ENCODE results near the gene PRKCA.

The PRKCA gene

DNA sequence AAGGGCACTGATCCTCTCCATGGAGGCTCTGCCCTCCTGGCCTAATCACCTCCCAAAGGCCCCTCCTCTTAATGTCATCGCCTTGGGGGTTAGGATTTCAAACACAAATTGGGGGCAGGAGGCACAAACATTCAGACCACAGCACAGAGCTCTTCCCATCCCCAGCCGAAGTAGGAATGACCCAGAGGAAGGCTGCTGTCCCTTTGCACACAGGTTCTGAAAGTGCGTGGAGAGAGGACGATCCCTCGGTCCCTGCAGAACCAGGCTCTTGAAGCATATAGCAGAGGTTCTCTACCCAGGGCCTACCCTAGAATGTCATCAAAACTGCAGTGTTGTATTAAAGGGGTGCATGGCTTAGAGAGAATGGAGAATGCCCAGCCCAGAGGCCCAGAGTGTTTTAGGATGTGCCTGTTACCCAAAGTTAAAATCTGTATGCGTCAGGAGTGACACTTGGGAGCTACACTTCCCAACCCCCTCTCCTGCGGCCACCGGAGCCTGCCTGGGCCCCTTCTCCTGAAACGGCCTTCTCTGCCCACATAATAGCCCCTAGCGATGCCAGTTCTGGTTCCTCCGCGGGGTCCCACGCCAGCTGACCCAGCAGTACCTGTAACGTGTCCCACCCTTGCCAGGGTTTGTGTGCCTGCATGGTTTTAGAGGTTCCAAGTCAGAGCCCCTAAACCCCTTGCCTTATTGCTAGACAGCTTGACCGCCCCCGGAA, 373.0 kb downstream of the PRKCA start:
- no peak for DNase-seq
- no peaks in the 10 kb centered on the region for H3K9me3 ChIP-seq (ENCODE audit: control insufficient read depth, low read length)
- no peak overlapping the region for H3K27ac ChIP-seq (ENCODE audit: insufficient read depth, low read length, poor library complexity, severe bottlenecking)
- peaks cover 4% of the 10 kb centered on the region for H3K36me3 ChIP-seq (ENCODE audit: control insufficient read depth, insufficient read depth, low read length)
- H3K27me3 ChIP-seq (replicated peaks; ENCODE audit: control insufficient read depth, insufficient read depth, low read length, poor library complexity, severe bottlenecking): no peaks in the 10 kb centered on the region
- no peak overlapping the region for H3K4me3 ChIP-seq (ENCODE audit: insufficient read depth, low read depth, low read length, poor library complexity, severe bottlenecking)
- peaks cover 9% of the 10 kb centered on the region for H3K4me1 ChIP-seq (ENCODE audit: control insufficient read depth, insufficient read depth, low read length, poor library complexity, severe bottlenecking)

DNA sequence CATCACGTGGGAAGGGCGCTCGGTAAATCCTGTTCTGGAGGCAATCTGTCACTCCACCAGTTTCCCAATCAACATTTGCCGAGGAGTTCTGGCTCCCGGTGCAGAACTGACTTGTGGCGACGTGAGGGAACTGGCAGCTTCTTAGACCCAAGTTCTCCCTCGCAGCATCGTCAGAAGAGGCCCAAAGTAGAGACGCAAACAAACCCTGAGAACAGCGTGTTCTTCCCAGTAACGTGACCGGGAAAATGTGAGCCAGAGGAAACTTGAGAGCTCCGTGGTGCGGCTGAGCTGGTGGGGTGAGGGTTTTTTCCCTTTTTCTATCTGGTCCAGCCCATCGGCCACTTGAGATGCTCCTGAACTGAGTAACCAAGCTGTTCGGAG, 373.6 kb downstream of the PRKCA start:
- no peaks in the 10 kb centered on the region for H3K27me3 ChIP-seq (replicated peaks; ENCODE audit: control insufficient read depth, insufficient read depth, low read length, poor library complexity, severe bottlenecking)
- DNase-seq: no peak
- H3K36me3 ChIP-seq (ENCODE audit: control insufficient read depth, insufficient read depth, low read length): peaks cover 4% of the 10 kb centered on the region
- peaks cover 9% of the 10 kb centered on the region for H3K4me1 ChIP-seq (ENCODE audit: control insufficient read depth, insufficient read depth, low read length, poor library complexity, severe bottlenecking)
- no peak overlapping the region for H3K27ac ChIP-seq (ENCODE audit: insufficient read depth, low read length, poor library complexity, severe bottlenecking)
- no peak overlapping the region for H3K4me3 ChIP-seq (ENCODE audit: insufficient read depth, low read depth, low read length, poor library complexity, severe bottlenecking)
- H3K9me3 ChIP-seq (ENCODE audit: control insufficient read depth, low read length): no peaks in the 10 kb centered on the region

DNA sequence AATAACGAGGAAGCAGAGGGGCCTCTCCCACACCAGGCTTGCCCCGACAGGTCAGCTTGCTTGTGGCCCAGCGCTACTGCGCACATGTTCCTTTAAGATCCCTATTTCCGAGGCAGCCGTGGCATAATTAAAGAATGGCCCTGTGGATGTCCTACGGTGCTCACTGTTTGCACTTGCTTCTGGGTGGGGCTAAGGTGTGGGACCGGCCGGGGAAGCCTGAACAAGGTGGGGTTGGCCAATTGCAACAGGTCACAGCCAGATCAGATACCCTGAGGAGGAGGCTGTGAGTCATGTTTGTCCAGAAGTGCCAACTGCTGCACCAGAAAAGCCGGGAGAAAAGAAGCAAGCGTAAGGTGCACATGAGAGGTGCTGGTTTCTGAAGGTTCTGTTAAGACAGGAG, 374.0 kb downstream of the PRKCA start:
- no peak for DNase-seq
- peaks cover 9% of the 10 kb centered on the region for H3K4me1 ChIP-seq (ENCODE audit: control insufficient read depth, insufficient read depth, low read length, poor library complexity, severe bottlenecking)
- peaks cover 4% of the 10 kb centered on the region for H3K36me3 ChIP-seq (ENCODE audit: control insufficient read depth, insufficient read depth, low read length)
- H3K27me3 ChIP-seq (replicated peaks; ENCODE audit: control insufficient read depth, insufficient read depth, low read length, poor library complexity, severe bottlenecking): no peaks in the 10 kb centered on the region
- H3K27ac ChIP-seq (ENCODE audit: insufficient read depth, low read length, poor library complexity, severe bottlenecking): no peak overlapping the region
- no peaks in the 10 kb centered on the region for H3K9me3 ChIP-seq (ENCODE audit: control insufficient read depth, low read length)
- no peak overlapping the region for H3K4me3 ChIP-seq (ENCODE audit: insufficient read depth, low read depth, low read length, poor library complexity, severe bottlenecking)

DNA sequence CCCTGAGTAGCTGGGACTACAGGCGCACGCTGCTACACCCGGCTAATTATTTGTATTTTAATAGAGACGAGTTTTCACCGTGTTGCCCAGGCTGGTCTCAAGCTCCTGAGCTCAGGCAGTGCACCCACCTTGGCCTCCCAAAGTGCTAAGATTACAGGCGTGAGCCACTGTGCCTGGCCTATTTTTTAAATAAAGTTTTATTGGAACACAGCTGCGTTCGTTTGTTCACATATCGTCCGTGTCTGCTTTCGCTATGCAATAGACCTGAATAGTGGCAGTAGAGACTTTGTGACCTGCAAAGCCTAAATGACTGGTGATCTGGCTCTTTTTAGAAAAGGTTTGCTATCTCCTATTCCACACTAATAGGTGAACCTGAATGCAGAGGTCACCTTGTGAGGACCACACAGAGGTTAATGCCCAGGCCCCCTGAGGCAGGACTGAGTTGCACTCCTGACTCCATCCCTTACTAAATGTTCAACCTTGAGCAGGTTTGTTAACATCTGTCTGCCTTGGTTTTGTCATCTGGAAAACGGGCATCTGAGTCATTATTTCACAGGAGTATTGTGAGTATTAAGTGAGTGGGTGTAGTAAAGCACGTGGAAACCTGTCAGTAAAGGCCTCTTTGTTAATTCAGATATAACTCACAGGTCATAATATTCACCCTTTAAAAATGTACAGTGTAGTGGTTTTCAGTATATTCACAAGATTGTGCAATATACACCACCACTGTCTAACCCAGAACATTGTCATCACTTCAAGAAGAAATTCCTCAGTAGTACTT, 375.0 kb downstream of the PRKCA start:
- H3K9me3 ChIP-seq (ENCODE audit: control insufficient read depth, low read length): no peaks in the 10 kb centered on the region
- H3K36me3 ChIP-seq (ENCODE audit: control insufficient read depth, insufficient read depth, low read length): peaks cover 4% of the 10 kb centered on the region
- DNase-seq: no peak
- no peaks in the 10 kb centered on the region for H3K27me3 ChIP-seq (replicated peaks; ENCODE audit: control insufficient read depth, insufficient read depth, low read length, poor library complexity, severe bottlenecking)
- peaks cover 9% of the 10 kb centered on the region for H3K4me1 ChIP-seq (ENCODE audit: control insufficient read depth, insufficient read depth, low read length, poor library complexity, severe bottlenecking)
- no peak overlapping the region for H3K4me3 ChIP-seq (ENCODE audit: insufficient read depth, low read depth, low read length, poor library complexity, severe bottlenecking)
- H3K27ac ChIP-seq (ENCODE audit: insufficient read depth, low read length, poor library complexity, severe bottlenecking): no peak overlapping the region

DNA sequence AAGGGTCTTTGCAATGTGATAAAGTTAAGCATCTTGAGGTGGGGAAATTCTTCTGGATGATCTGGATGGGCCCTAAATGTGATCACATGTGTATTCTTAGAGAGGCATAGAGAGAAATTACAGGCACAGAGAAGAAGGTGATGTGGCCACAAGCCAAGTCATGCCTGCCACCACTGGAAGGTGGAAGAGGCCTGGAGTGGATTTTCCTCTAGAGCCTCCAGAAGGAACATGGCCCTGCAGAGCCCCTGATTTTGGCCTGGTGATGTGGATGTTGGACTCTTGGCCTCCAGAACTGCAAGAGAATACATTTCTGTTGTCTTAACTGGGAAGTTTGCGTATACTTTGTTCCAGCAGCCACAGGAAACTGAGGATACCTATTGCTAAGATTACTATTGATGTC, 375.6 kb downstream of the PRKCA start:
- H3K4me3 ChIP-seq (ENCODE audit: insufficient read depth, low read depth, low read length, poor library complexity, severe bottlenecking): no peak overlapping the region
- no peak for DNase-seq
- peaks cover 9% of the 10 kb centered on the region for H3K4me1 ChIP-seq (ENCODE audit: control insufficient read depth, insufficient read depth, low read length, poor library complexity, severe bottlenecking)
- no peak overlapping the region for H3K27ac ChIP-seq (ENCODE audit: insufficient read depth, low read length, poor library complexity, severe bottlenecking)
- H3K27me3 ChIP-seq (replicated peaks; ENCODE audit: control insufficient read depth, insufficient read depth, low read length, poor library complexity, severe bottlenecking): no peaks in the 10 kb centered on the region
- no peaks in the 10 kb centered on the region for H3K9me3 ChIP-seq (ENCODE audit: control insufficient read depth, low read length)
- H3K36me3 ChIP-seq (ENCODE audit: control insufficient read depth, insufficient read depth, low read length): peaks cover 4% of the 10 kb centered on the region

DNA sequence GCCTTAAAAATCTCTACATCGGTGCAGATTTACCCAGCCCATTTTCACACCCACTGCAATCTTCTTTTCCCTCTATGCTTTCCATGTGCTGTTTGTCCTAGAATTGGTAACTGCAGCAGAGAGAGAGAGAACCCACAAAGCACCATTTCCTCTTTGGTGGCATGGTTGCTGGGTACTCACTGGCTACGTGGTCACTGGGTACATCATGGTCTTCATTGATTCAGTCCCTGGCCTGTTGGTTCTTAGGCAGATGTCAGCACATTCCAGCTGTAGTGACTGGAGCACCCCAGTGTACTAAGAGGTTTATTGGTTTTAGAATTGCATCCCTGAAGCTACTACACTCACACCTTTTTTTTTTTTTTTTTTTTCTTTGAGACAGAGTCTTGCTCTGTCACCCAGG, 376.4 kb downstream of the PRKCA start:
- Histone ChIP-seq H3K27ac (ENCODE audit: insufficient read depth, low read length, poor library complexity, severe bottlenecking) (no peak overlapping the region), H3K4me3 (ENCODE audit: insufficient read depth, low read depth, low read length, poor library complexity, severe bottlenecking) (no peak overlapping the region), H3K4me1 (ENCODE audit: control insufficient read depth, insufficient read depth, low read length, poor library complexity, severe bottlenecking) (peaks cover 5% of the 10 kb centered on the region), H3K36me3 (ENCODE audit: control insufficient read depth, insufficient read depth, low read length) (peaks cover 4% of the 10 kb centered on the region), H3K27me3 (replicated peaks; ENCODE audit: control insufficient read depth, insufficient read depth, low read length, poor library complexity, severe bottlenecking) (no peaks in the 10 kb centered on the region), H3K9me3 (ENCODE audit: control insufficient read depth, low read length) (no peaks in the 10 kb centered on the region)
- no peak for DNase-seq

DNA sequence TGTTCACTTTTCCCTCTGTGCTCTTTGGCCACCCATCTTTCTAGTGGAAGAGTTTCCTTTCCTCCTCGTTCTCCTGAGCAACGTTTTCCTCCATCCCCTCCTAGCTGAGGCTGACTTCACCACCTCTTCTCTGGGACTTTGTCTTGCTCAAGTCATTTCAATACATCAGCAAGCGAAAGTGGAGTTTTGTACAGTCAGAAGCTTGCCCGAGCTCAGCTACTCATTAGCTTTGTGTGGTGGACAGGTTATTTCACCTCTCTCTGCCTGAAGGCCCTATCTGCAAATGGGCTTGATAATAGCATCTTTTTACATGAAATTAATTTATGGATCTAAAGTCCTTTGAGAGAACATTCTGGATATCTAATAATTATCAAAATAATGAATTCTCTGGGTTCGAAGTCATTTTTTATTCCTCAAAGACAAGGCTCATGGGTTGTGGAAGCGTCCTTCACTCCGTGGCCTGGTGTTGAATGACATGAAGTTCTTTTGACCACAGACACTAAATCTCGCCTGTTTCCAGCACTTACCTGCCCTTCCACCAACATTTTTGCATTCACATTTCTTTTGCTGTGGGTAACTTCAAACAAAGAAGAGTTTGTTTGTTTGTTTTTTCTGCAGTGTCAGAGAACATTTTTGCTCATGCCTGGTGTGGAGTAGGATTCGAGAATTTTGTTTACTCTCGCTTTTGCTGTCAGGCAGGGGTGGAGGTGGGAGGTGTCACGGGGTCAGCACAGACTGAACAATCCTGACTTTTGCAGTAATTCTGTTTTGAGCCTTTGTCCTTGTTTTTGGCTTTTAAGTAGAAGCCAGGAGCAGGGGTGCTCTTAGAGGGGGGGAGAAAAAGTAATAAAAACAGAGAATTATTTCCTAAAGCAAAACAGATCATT, 377.5 kb downstream of the PRKCA start:
- DNase-seq: no peak
- H3K4me1 ChIP-seq (ENCODE audit: control insufficient read depth, insufficient read depth, low read length, poor library complexity, severe bottlenecking): no peaks in the 10 kb centered on the region
- H3K36me3 ChIP-seq (ENCODE audit: control insufficient read depth, insufficient read depth, low read length): peaks cover 4% of the 10 kb centered on the region
- no peak overlapping the region for H3K27ac ChIP-seq (ENCODE audit: insufficient read depth, low read length, poor library complexity, severe bottlenecking)
- no peak overlapping the region for H3K4me3 ChIP-seq (ENCODE audit: insufficient read depth, low read depth, low read length, poor library complexity, severe bottlenecking)
- no peaks in the 10 kb centered on the region for H3K27me3 ChIP-seq (replicated peaks; ENCODE audit: control insufficient read depth, insufficient read depth, low read length, poor library complexity, severe bottlenecking)
- no peaks in the 10 kb centered on the region for H3K9me3 ChIP-seq (ENCODE audit: control insufficient read depth, low read length)

DNA sequence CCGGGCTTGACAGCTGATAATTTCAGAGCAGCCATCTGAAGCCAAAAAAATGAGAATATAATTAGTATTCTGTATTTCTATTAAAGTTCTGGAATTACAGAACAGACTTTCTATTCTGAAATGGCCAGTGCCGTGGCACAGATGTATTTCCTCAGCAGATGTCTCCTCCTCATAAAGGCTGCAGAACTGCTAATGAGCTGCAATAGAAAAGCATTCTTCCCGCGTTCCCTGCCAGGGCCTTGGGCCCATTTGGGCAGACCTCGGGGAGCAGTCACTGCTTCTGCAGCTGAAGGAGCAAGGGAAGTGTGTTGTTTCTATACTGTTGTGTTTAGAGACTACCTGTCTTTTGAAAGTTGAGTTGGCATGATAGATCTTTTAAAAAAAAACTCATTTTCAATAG, 379.9 kb downstream of the PRKCA start:
- no peak overlapping the region for H3K27ac ChIP-seq (ENCODE audit: insufficient read depth, low read length, poor library complexity, severe bottlenecking)
- no peaks in the 10 kb centered on the region for H3K27me3 ChIP-seq (replicated peaks; ENCODE audit: control insufficient read depth, insufficient read depth, low read length, poor library complexity, severe bottlenecking)
- DNase-seq: no peak
- H3K4me1 ChIP-seq (ENCODE audit: control insufficient read depth, insufficient read depth, low read length, poor library complexity, severe bottlenecking): no peaks in the 10 kb centered on the region
- H3K4me3 ChIP-seq (ENCODE audit: insufficient read depth, low read depth, low read length, poor library complexity, severe bottlenecking): no peak overlapping the region
- peaks cover 13% of the 10 kb centered on the region for H3K36me3 ChIP-seq (ENCODE audit: control insufficient read depth, insufficient read depth, low read length)
- no peaks in the 10 kb centered on the region for H3K9me3 ChIP-seq (ENCODE audit: control insufficient read depth, low read length)

DNA sequence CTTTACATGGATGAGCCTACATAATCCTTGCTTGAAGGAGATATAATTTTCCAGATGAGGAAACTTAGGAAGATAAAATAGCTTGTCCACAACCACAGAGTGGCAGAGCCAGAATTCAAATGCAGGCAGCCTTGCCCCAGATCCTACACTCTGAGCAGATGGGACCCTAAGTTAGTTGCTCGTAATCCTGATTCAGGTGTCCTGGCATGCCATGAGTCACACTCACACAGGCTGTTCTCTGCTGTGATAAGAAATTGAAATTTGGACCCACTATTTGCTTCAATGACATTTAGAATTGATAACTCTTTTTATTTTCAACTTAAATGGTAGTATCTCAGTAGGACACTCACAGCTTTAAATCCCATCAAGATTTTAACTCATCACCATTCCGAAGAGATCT, 381.8 kb downstream of the PRKCA start:
- Histone ChIP-seq H3K4me1 (ENCODE audit: control insufficient read depth, insufficient read depth, low read length, poor library complexity, severe bottlenecking) (no peaks in the 10 kb centered on the region), H3K27me3 (replicated peaks; ENCODE audit: control insufficient read depth, insufficient read depth, low read length, poor library complexity, severe bottlenecking) (no peaks in the 10 kb centered on the region), H3K27ac (ENCODE audit: insufficient read depth, low read length, poor library complexity, severe bottlenecking) (no peak overlapping the region), H3K36me3 (ENCODE audit: control insufficient read depth, insufficient read depth, low read length) (peaks cover 30% of the 10 kb centered on the region), H3K9me3 (ENCODE audit: control insufficient read depth, low read length) (no peaks in the 10 kb centered on the region), H3K4me3 (ENCODE audit: insufficient read depth, low read depth, low read length, poor library complexity, severe bottlenecking) (no peak overlapping the region)
- no peak for DNase-seq

DNA sequence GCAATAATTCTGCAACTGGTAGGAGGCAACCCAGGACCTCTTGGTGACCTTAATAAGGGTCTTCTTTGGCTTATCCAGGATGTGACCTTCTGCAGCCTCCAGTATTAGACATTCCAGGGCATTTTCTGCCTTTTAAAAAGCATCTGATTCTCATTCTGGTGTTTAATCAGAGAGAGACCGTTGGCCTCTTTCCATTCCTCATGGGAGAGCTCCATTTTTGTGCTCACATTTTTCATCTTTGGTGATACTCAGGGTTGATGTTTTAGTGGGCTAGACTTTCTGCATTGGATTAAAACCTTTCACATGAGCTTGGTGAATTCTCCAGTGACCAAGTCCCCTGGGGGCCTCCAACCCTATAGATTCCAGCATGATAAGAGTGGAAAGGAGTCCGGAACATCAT, 382.3 kb downstream of the PRKCA start:
- Histone ChIP-seq H3K4me1 (ENCODE audit: control insufficient read depth, insufficient read depth, low read length, poor library complexity, severe bottlenecking) (no peaks in the 10 kb centered on the region), H3K9me3 (ENCODE audit: control insufficient read depth, low read length) (no peaks in the 10 kb centered on the region), H3K4me3 (ENCODE audit: insufficient read depth, low read depth, low read length, poor library complexity, severe bottlenecking) (no peak overlapping the region), H3K27me3 (replicated peaks; ENCODE audit: control insufficient read depth, insufficient read depth, low read length, poor library complexity, severe bottlenecking) (no peaks in the 10 kb centered on the region), H3K36me3 (ENCODE audit: control insufficient read depth, insufficient read depth, low read length) (peaks cover 35% of the 10 kb centered on the region), H3K27ac (ENCODE audit: insufficient read depth, low read length, poor library complexity, severe bottlenecking) (no peak overlapping the region)
- DNase-seq: no peak
